ENCODE results near the gene DLG2.
A peak's percentile ranks its signal among the peaks of the same experiment; 100 is the strongest.

DLG2 gene

GRCh38 chr11:84655712-84656111, 971.4 kb downstream of the DLG2 start:
- DNase-seq (ENCODE audit: low spot score): no peak

- DNase-seq (ENCODE audit: low spot score): no peak
Observed at GRCh38 chr11:84648471-84648870, 978.7 kb downstream of the DLG2 start.

- DNase-seq (ENCODE audit: low spot score): no peak
Observed at GRCh38 chr11:84645988-84646694, 981.0 kb downstream of the DLG2 start.

GRCh38 chr11:84642500-84642899, 984.6 kb downstream of the DLG2 start:
- no peak for DNase-seq (ENCODE audit: low spot score)

GRCh38 chr11:84634309-84634708, 992.8 kb downstream of the DLG2 start:
- no peak for DNase-seq (ENCODE audit: low spot score)

- DNase-seq (ENCODE audit: low spot score): no peak
Observed at GRCh38 chr11:84628871-84629620, 998.1 kb downstream of the DLG2 start.

- DNase-seq (ENCODE audit: low spot score): no peak
Observed at GRCh38 chr11:84626256-84626655, 1000.9 kb downstream of the DLG2 start.

- DNase-seq (ENCODE audit: low spot score): no peak
Observed at GRCh38 chr11:84612645-84613044, 1014.5 kb downstream of the DLG2 start.

GRCh38 chr11:84608837-84609196, 1018.3 kb downstream of the DLG2 start:
- DNase-seq (ENCODE audit: low spot score): no peak

- DNase-seq (ENCODE audit: low spot score): no peak
Observed at GRCh38 chr11:84607975-84608836, 1018.9 kb downstream of the DLG2 start.

GRCh38 chr11:84594602-84595001, 1032.5 kb downstream of the DLG2 start:
- no peak for DNase-seq (ENCODE audit: low spot score)

GRCh38 chr11:84590106-84590505, 1037.0 kb downstream of the DLG2 start:
- DNase-seq (ENCODE audit: low spot score): no peak

- no peak for DNase-seq (ENCODE audit: low spot score)
Observed at GRCh38 chr11:84588131-84588829, 1038.9 kb downstream of the DLG2 start.

GRCh38 chr11:84583106-84583505, 1044.0 kb downstream of the DLG2 start:
- no peak for DNase-seq (ENCODE audit: low spot score)

- no peak for DNase-seq (ENCODE audit: low spot score)
Observed at GRCh38 chr11:84581083-84581482, 1046.1 kb downstream of the DLG2 start.

GRCh38 chr11:84580428-84580827, 1046.7 kb downstream of the DLG2 start:
- DNase-seq (ENCODE audit: low spot score): no peak

GRCh38 chr11:84573868-84574267, 1053.3 kb downstream of the DLG2 start:
- no peak for DNase-seq (ENCODE audit: low spot score)

- no peak for DNase-seq (ENCODE audit: low spot score)
Observed at GRCh38 chr11:84566671-84567070, 1060.5 kb downstream of the DLG2 start.

GRCh38 chr11:84564867-84565184, 1062.3 kb downstream of the DLG2 start:
- no peak for DNase-seq (ENCODE audit: low spot score)

- DNase-seq (ENCODE audit: low spot score): peak; percentile 30
Observed at GRCh38 chr11:84564180-84564866, 1062.8 kb downstream of the DLG2 start.

- no peak for DNase-seq (ENCODE audit: low spot score)
Observed at GRCh38 chr11:84563356-84563755, 1063.8 kb downstream of the DLG2 start.

- no peak for DNase-seq (ENCODE audit: low spot score)
Observed at GRCh38 chr11:84560206-84560605, 1066.9 kb downstream of the DLG2 start.

Measured in germinal center (tissue), 1 donor.